ENCODE results near the gene IRF6.

The IRF6 gene

DNA sequence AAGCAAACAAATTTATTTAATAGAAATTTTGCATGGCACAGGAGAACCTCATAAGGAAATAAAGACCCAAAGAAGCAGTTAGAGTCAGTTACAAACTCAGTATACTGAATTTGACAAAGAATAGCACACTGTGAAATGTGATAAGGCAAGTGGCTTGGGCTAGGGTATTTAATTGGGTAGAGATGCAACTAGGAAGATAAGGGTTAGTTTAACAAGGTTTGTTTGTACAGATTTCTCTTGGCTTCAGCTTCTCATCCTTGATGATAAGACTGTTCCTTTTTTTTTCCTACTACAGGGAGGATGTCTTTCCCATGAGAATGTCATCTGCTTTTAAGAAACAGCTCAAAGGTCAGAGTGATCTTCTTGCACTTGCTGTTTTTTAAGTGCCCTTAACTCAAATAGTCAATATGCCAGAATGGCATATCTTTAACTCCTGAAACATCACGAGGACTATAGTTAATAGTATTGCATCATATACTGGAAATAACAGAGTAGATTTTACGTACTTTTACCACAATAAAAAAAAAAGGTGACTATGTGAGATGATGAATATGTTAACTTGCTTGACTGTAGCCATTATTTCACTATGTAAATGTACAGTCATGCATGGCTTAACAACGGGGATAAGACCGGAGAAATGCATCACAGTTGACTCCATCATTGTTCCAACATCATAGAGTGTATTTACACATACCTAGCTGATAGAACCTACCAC is 59.3 kb downstream of the IRF6 start:
- no peak overlapping the region for H3K27ac ChIP-seq
- intact Hi-C loops (cut with DNase I; ENCODE audit: low total_unique reads), result loop anchor here (10.0 kb wide), 1 partner anchor 172 kb away; no protein-coding TSS in a partner anchor
- H3K36me3 ChIP-seq, result no peaks in the 10 kb centered on the region
- no peaks in the 10 kb centered on the region for H3K27me3 ChIP-seq
- peaks cover 0 to 18% (median 8%) of the 10 kb centered on the region in 4 donors for H3K4me1 ChIP-seq
- DNase-seq, result no peak
- TF ChIP-seq, protein P1, sequence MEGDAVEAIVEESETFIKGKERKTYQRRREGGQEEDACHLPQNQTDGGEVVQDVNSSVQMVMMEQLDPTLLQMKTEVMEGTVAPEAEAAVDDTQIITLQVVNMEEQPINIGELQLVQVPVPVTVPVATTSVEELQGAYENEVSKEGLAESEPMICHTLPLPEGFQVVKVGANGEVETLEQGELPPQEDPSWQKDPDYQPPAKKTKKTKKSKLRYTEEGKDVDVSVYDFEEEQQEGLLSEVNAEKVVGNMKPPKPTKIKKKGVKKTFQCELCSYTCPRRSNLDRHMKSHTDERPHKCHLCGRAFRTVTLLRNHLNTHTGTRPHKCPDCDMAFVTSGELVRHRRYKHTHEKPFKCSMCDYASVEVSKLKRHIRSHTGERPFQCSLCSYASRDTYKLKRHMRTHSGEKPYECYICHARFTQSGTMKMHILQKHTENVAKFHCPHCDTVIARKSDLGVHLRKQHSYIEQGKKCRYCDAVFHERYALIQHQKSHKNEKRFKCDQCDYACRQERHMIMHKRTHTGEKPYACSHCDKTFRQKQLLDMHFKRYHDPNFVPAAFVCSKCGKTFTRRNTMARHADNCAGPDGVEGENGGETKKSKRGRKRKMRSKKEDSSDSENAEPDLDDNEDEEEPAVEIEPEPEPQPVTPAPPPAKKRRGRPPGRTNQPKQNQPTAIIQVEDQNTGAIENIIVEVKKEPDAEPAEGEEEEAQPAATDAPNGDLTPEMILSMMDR (IDR thresholded peaks at IDR 0.05), result no peak
- no peaks in the 10 kb centered on the region for H3K9me3 ChIP-seq
- no peak overlapping the region for H3K4me3 ChIP-seq

DNA sequence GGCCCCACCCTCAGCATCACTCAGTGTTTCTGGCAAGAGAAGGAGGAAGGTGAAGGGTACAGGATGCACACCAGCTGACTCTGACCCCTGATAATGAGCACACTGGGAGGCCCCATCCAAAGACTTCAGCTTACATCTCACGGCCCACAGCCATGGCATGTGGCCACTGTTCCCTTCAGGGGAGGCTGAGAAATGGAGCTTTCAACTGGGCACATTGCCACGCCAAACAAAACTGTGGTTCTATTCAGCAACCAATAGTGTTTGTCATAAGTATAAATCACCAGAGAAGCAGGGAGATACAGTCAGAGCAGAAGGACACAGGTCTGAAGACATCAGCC is 62.8 kb downstream of the IRF6 start:
- TF ChIP-seq, protein P1 (IDR thresholded peaks at IDR 0.05), result no peak
- Histone ChIP-seq H3K27ac (peak overlapping the region in 1 of 2 donors; percentile 33), H3K9me3 (no peaks in the 10 kb centered on the region), H3K36me3 (no peaks in the 10 kb centered on the region), H3K4me1 (peaks cover 0 to 16% (median 7%) of the 10 kb centered on the region in 4 donors), H3K4me3 (no peak overlapping the region), H3K27me3 (no peaks in the 10 kb centered on the region)
- intact Hi-C loops (cut with DNase I; ENCODE audit: low total_unique reads), result loop anchor here (10.0 kb wide), 1 partner anchor 168 kb away; no protein-coding TSS in a partner anchor
- DNase-seq, result peak; percentile 67 to 69

DNA sequence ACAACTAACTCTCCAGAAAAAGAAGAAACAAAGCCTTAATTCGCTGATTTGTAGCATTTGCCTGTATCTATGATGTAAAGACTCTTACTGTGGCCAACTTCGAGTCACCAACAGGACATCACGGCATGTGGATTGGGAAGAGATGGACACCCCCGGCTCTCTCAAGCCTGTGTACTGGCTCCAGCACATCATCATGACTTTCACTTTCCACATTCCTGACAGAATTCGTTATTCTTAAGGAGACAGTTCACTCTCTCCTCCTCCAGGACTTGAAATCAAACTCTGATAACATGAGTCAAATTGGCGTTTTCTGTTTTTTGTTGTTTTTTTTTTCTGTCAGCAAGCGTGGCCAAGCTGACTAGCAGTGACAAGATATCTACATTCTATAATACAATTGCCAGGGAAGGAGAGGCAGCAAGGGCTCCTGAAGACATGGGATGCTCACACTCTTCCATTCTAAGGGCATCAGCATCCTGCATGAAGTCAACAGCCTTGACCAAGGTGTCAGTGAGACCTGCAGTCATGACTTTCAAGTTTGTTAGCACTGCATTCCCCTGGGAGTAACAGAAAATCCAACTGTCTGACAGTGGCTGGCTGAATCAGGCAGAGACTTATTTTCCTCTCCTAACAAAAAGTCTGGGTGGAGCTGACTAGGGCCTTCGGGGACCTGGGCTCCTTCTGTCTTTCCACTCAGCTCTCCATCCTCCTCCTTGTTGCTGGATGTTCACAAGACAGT is 63.4 kb downstream of the IRF6 start:
- intact Hi-C loops (cut with DNase I; ENCODE audit: low total_unique reads), result loop anchor here (10.0 kb wide), 1 partner anchor 168 kb away; no protein-coding TSS in a partner anchor
- Histone ChIP-seq H3K36me3 (no peaks in the 10 kb centered on the region), H3K9me3 (no peaks in the 10 kb centered on the region), H3K4me3 (peak overlapping the region in 1 of 2 donors; percentile 8), H3K4me1 (peaks cover 0 to 12% (median 3%) of the 10 kb centered on the region in 4 donors), H3K27me3 (no peaks in the 10 kb centered on the region), H3K27ac (peak overlapping the region; percentile 33 to 37)
- no peak for DNase-seq
- TF ChIP-seq, protein P1 (IDR thresholded peaks at IDR 0.05), result no peak

DNA sequence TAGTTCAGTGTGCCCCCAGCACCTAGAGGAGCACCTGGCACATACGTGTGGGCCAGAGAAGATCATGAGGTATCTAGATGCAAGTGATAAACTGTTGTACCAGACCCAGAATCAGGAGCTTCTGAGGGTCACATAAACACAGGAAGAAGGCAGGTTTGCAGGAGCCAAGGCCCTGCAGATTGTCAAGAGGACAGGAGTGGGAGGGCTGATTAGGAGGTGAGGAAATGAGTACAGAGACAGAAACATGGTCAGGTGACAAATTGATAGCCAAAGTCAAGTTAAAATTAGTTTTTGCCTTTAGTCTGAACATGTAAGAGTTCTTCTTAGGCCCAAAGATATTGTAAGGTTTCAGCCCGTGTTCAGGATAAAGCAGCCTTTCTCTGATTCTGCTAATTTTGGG is 64.1 kb downstream of the IRF6 start:
- intact Hi-C loops (cut with DNase I; ENCODE audit: low total_unique reads), result loop anchor here (10.0 kb wide), 1 partner anchor 167 kb away; no protein-coding TSS in a partner anchor

DNA sequence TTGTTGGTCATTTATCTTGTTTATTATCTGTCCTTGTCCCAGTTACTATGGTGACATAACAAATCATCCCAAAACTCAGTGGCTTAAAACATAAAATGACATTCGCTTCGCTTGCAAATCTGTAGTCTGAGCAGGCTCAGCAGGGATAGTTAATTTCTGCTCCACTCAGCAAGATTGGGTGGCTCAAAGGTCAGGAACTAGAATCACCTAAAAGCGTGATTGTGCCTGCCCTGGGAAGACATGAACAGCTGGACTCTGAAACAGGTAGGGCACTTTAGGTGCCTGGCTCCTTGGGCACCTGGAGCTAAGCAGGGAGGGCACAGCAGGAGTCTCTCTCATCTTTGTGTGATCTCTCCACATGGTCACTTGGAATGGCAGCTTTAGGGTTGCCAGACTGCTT is 64.7 kb downstream of the IRF6 start:
- no peaks in the 10 kb centered on the region for H3K27me3 ChIP-seq
- DNase-seq, result no peak
- H3K4me3 ChIP-seq, result no peak overlapping the region
- H3K27ac ChIP-seq, result no peak overlapping the region
- peaks cover 0 to 9% (median 2%) of the 10 kb centered on the region in 4 donors for H3K4me1 ChIP-seq
- intact Hi-C loops (cut with DNase I; ENCODE audit: low total_unique reads), result loop anchor here (10.0 kb wide), 1 partner anchor 166 kb away; no protein-coding TSS in a partner anchor
- no peaks in the 10 kb centered on the region for H3K36me3 ChIP-seq
- H3K9me3 ChIP-seq, result no peaks in the 10 kb centered on the region
- TF ChIP-seq, protein P1 (IDR thresholded peaks at IDR 0.05), result no peak

More for the DNA sequence above, 64.1 kb downstream of the IRF6 start:
- H3K27ac ChIP-seq, result peak overlapping the region; percentile 33 to 37
- H3K9me3 ChIP-seq, result no peaks in the 10 kb centered on the region
- H3K27me3 ChIP-seq, result no peaks in the 10 kb centered on the region
- DNase-seq, result no peak
- no peak overlapping the region for H3K4me3 ChIP-seq
- no peaks in the 10 kb centered on the region for H3K36me3 ChIP-seq
- peaks cover 0 to 9% (median 2%) of the 10 kb centered on the region in 4 donors for H3K4me1 ChIP-seq
- TF ChIP-seq, protein P1 (IDR thresholded peaks at IDR 0.05), result no peak
